Trophoblast cell (in vitro differentiated cells and primary cell): Measurements from ENCODE around the gene ACTN2.

ENCODE experiments used
- DNase-seq, 2 donors: peaks; one replicate each; pipeline ENCODE4 v3.0.0-alpha.2; 2016
- H2AFZ ChIP-seq: 2 replicates; pipeline ENCODE4 v1.6.1; 2013; ENCODE audit warnings: low read length, moderate library complexity, mild to moderate bottlenecking; ENCODE audit not compliant: insufficient read depth, poor library complexity
- H2AK5ac ChIP-seq: 2 replicates; pipeline ENCODE4 v1.6.1; 2013; ENCODE audit warnings: mild to moderate bottlenecking, low read length
- H2BK120ac ChIP-seq: 2 replicates; pipeline ENCODE4 v1.6.1; 2013; ENCODE audit warnings: low read length, mild to moderate bottlenecking, moderate library complexity; ENCODE audit not compliant: insufficient read depth, poor library complexity
- H2BK12ac ChIP-seq: 2 replicates; pipeline ENCODE4 v1.6.1; 2013; ENCODE audit warnings: mild to moderate bottlenecking, low read length, moderate library complexity
- H2BK5ac ChIP-seq: 2 replicates; pipeline ENCODE4 v1.6.1; 2013; ENCODE audit warnings: low read length, low read depth, moderate library complexity, mild to moderate bottlenecking; ENCODE audit not compliant: poor library complexity
- H3K14ac ChIP-seq: 2 replicates; pipeline ENCODE4 v1.6.1; 2013; ENCODE audit warnings: mild to moderate bottlenecking, low read length
- H3K18ac ChIP-seq: 2 replicates; pipeline ENCODE4 v1.6.1; 2013; ENCODE audit warnings: mild to moderate bottlenecking, low read length
- H3K23ac ChIP-seq: 2 replicates; pipeline ENCODE4 v1.6.1; 2013; ENCODE audit warnings: low read length
- H3K27ac ChIP-seq: 2 replicates; pipeline ENCODE4 v1.5.1; 2013; ENCODE audit warnings: low read depth, mild to moderate bottlenecking, inconsistent platforms, low read length, moderate library complexity
- H3K27me3 ChIP-seq: 2 replicates; pipeline ENCODE4 v1.6.1; 2013; ENCODE audit warnings: inconsistent platforms, mild to moderate bottlenecking, low read length, moderate library complexity; ENCODE audit not compliant: insufficient read depth
- H3K36me3 ChIP-seq, 2 experiments: 1 replicate in 1 of 2; 2 replicates in 1 of 2; pipeline ENCODE4 v1.6.1; 2013; ENCODE audit warnings: low read length in 2 of 2, mild to moderate bottlenecking in 2 of 2, moderate library complexity in 1 of 2; ENCODE audit not compliant: insufficient read depth in 2 of 2, control insufficient read depth in 1 of 2
- H3K4ac ChIP-seq: 2 replicates; pipeline ENCODE4 v1.6.1; 2013; ENCODE audit warnings: low read depth, mild to moderate bottlenecking, low read length, moderate library complexity
- H3K4me1 ChIP-seq, 2 experiments: 1 replicate in 1 of 2; 2 replicates in 1 of 2; pipeline ENCODE4 v1.6.1; 2013; ENCODE audit warnings: low read length in 2 of 2, mild to moderate bottlenecking in 2 of 2, moderate library complexity in 1 of 2; ENCODE audit not compliant: insufficient read depth in 2 of 2, control insufficient read depth in 1 of 2
- H3K4me2 ChIP-seq: 2 replicates; pipeline ENCODE4 v1.6.1; 2013; ENCODE audit warnings: inconsistent platforms, mild to moderate bottlenecking, low read length, moderate library complexity
- H3K4me3 ChIP-seq: 2 replicates; pipeline ENCODE4 v1.5.1; 2013; ENCODE audit warnings: mild to moderate bottlenecking, low read depth, low read length, inconsistent platforms
- H3K79me1 ChIP-seq: one replicate; pipeline ENCODE4 v1.6.1; 2013; ENCODE audit warnings: low read length
- H3K79me2 ChIP-seq: 2 replicates; pipeline ENCODE4 v1.6.1; 2013; ENCODE audit warnings: low read length, mild to moderate bottlenecking; ENCODE audit not compliant: control insufficient read depth, insufficient read depth, poor library complexity
- H3K9ac ChIP-seq: 2 replicates; pipeline ENCODE4 v1.6.1; 2013; ENCODE audit warnings: mild to moderate bottlenecking, low read length
- H3K9me3 ChIP-seq: 2 replicates; pipeline ENCODE4 v1.6.1; 2013; ENCODE audit warnings: low read depth, mild to moderate bottlenecking, control low read depth, inconsistent platforms, low read length; ENCODE audit not compliant: insufficient read depth
- H4K12ac ChIP-seq: 2 replicates; pipeline ENCODE4 v1.6.1; 2013; ENCODE audit warnings: low read depth, mild to moderate bottlenecking, low read length, moderate library complexity
- H4K8ac ChIP-seq: 2 replicates; pipeline ENCODE4 v1.6.1; 2013; ENCODE audit warnings: low read depth, mild to moderate bottlenecking, low read length, moderate library complexity
- H4K91ac ChIP-seq: one replicate; pipeline ENCODE4 v1.6.1; 2013; ENCODE audit warnings: low read depth, mild to moderate bottlenecking, low read length, moderate library complexity
- WGBS: extraction: QIAGEN DNeasy Blood & Tissue Kit; methylation state at CpG from one replicate; pipeline ENCODE4 v1.1.7; 2013; ENCODE audit warnings: missing lambda C conversion rate; ENCODE audit not compliant: insufficient read length, insufficient coverage; ENCODE audit errors: extremely low coverage; 5-methylcytosine and 5-hydroxymethylcytosine counted together

Gene ACTN2

GRCh38 chr1:236724506-236724905 lies 38.2 kb downstream of the ACTN2 start:
- no peak overlapping the region for H3K18ac ChIP-seq
- no peak overlapping the region for H3K23ac ChIP-seq
- no peak for DNase-seq
- H4K8ac ChIP-seq = no peak overlapping the region
- H3K79me1 ChIP-seq = no peaks in the 10 kb centered on the region
- WGBS = no CpG with 5 or more reads among the region's 10 CpGs
- H3K27ac ChIP-seq = no peak overlapping the region
- no peak overlapping the region for H3K14ac ChIP-seq
- no peak overlapping the region for H3K4me2 ChIP-seq
- H2BK120ac ChIP-seq = no peak overlapping the region
- no peak overlapping the region for H3K4ac ChIP-seq
- H3K9me3 ChIP-seq = peaks cover 2% of the 10 kb centered on the region
- H4K12ac ChIP-seq = no peak overlapping the region
- no peak overlapping the region for H2AK5ac ChIP-seq
- no peaks in the 10 kb centered on the region for H3K4me1 ChIP-seq
- no peak overlapping the region for H2BK12ac ChIP-seq
- no peak overlapping the region for H3K9ac ChIP-seq
- no peak overlapping the region for H4K91ac ChIP-seq
- no peak overlapping the region for H2AFZ ChIP-seq
- no peaks in the 10 kb centered on the region for H3K36me3 ChIP-seq
- no peaks in the 10 kb centered on the region for H3K27me3 ChIP-seq
- no peaks in the 10 kb centered on the region for H3K79me2 ChIP-seq
- no peak overlapping the region for H2BK5ac ChIP-seq
- peak overlapping the region; percentile 7 for H3K4me3 ChIP-seq

- Histone ChIP-seq H4K91ac (no peak overlapping the region), H3K4ac (no peak overlapping the region), H3K36me3 (no peaks in the 10 kb centered on the region), H3K9me3 (peaks cover 2% of the 10 kb centered on the region), H4K12ac (no peak overlapping the region), H3K14ac (no peak overlapping the region), H3K27ac (no peak overlapping the region), H3K9ac (no peak overlapping the region), H3K79me2 (no peaks in the 10 kb centered on the region), H3K79me1 (no peaks in the 10 kb centered on the region), H2BK120ac (no peak overlapping the region), H3K4me1 (no peaks in the 10 kb centered on the region), H3K23ac (no peak overlapping the region), H2AFZ (no peak overlapping the region), H3K27me3 (no peaks in the 10 kb centered on the region), H3K4me2 (no peak overlapping the region), H4K8ac (no peak overlapping the region), H2AK5ac (no peak overlapping the region), H3K18ac (no peak overlapping the region), H3K4me3 (no peak overlapping the region), H2BK5ac (no peak overlapping the region), H2BK12ac (no peak overlapping the region)
- no peak for DNase-seq
- no CpG with 5 or more reads among the region's 3 CpGs for WGBS
Measured at GRCh38 chr1:236725668-236726067, 39.4 kb downstream of the ACTN2 start.

- H3K4ac ChIP-seq = no peak overlapping the region
- H2AK5ac ChIP-seq = peak overlapping the region; percentile 56
- no peaks in the 10 kb centered on the region for H3K79me2 ChIP-seq
- no peak overlapping the region for H2BK120ac ChIP-seq
- H3K4me2 ChIP-seq = no peak overlapping the region
- H4K8ac ChIP-seq = no peak overlapping the region
- H3K27me3 ChIP-seq = no peaks in the 10 kb centered on the region
- no peaks in the 10 kb centered on the region for H3K36me3 ChIP-seq
- no peak overlapping the region for H3K23ac ChIP-seq
- H3K27ac ChIP-seq = no peak overlapping the region
- DNase-seq = no peak
- peak overlapping the region; percentile 31 for H2BK12ac ChIP-seq
- no peak overlapping the region for H4K91ac ChIP-seq
- H2AFZ ChIP-seq = peak overlapping the region; percentile 28
- no CpG with 5 or more reads among the region's 11 CpGs for WGBS
- H4K12ac ChIP-seq = no peak overlapping the region
- H3K9ac ChIP-seq = no peak overlapping the region
- no peak overlapping the region for H2BK5ac ChIP-seq
- peaks cover 2% of the 10 kb centered on the region for H3K9me3 ChIP-seq
- no peaks in the 10 kb centered on the region for H3K79me1 ChIP-seq
- H3K14ac ChIP-seq = no peak overlapping the region
- H3K4me1 ChIP-seq = peaks cover 0 to 1% of the 10 kb centered on the region in 2 experiments
- H3K18ac ChIP-seq = no peak overlapping the region
- H3K4me3 ChIP-seq = no peak overlapping the region
Measured at GRCh38 chr1:236727521-236727920, 41.2 kb downstream of the ACTN2 start.

GRCh38 chr1:236728752-236729151 lies 42.5 kb downstream of the ACTN2 start:
- Histone ChIP-seq H2BK5ac (no peak overlapping the region), H2AFZ (no peak overlapping the region), H3K9ac (no peak overlapping the region), H3K4me2 (no peak overlapping the region), H3K4me3 (no peak overlapping the region), H3K23ac (no peak overlapping the region), H3K14ac (no peak overlapping the region), H4K91ac (no peak overlapping the region), H3K9me3 (peaks cover 2% of the 10 kb centered on the region), H3K27ac (no peak overlapping the region), H2BK12ac (no peak overlapping the region), H4K12ac (no peak overlapping the region), H3K27me3 (no peaks in the 10 kb centered on the region), H3K18ac (no peak overlapping the region), H2BK120ac (no peak overlapping the region), H3K79me2 (no peaks in the 10 kb centered on the region), H2AK5ac (no peak overlapping the region), H4K8ac (no peak overlapping the region), H3K79me1 (no peaks in the 10 kb centered on the region), H3K4ac (no peak overlapping the region), H3K36me3 (no peaks in the 10 kb centered on the region), H3K4me1 (peaks cover 0 to 2% of the 10 kb centered on the region in 2 experiments)
- no peak for DNase-seq
- no CpG with 5 or more reads among the region's 4 CpGs for WGBS
